K562 (cell line): ENCODE results near the gene LSP1. TPM values are rescaled to one million over a fixed set of nuclear protein-coding genes. Genes with fewer than 3 reads are reported as not detected.

Experiments used
- RERE ChIP-seq: sonication (generic); formaldehyde crosslinking; IDR thresholded peaks from 2 replicates; pipeline ENCODE4 v1.8.0; 2023; ENCODE audit warnings: missing genetic modification reagents, mild to moderate bottlenecking, borderline replicate concordance
- REST ChIP-seq, 2 experiments: fragments of 450-650 bp; formaldehyde crosslinking in 1 of 2; IDR thresholded peaks; 2 replicates each; pipeline versions ENCODE4 v1.4.0 to v1.6.1; 2014 to 2020; ENCODE audit warnings: mild to moderate bottlenecking in 2 of 2, borderline replicate concordance in 1 of 2, low read depth in 1 of 2
- STAG1 ChIP-seq: sonication (generic); formaldehyde crosslinking; IDR thresholded peaks from 2 replicates; pipeline ENCODE4 v1.5.0; 2020; ENCODE audit warnings: missing genetic modification reagents, borderline replicate concordance
- THRA ChIP-seq: fragments of 450-650 bp; IDR thresholded peaks from 2 replicates; pipeline ENCODE4 v1.6.1; 2017; ENCODE audit warnings: mild to moderate bottlenecking, moderate library complexity
- VEZF1 ChIP-seq: fragments of 200-800 bp; sonication (Bioruptor generic); IDR thresholded peaks from 2 replicates; pipeline ENCODE4 v1.6.1; 2017; ENCODE audit warnings: missing genetic modification characterization, missing compliant biosample characterization
- ZFP1 ChIP-seq: fragments of 450-650 bp; formaldehyde crosslinking; IDR thresholded peaks from 2 replicates; pipeline ENCODE4 v1.4.0; 2020; ENCODE audit warnings: mild to moderate bottlenecking, mixed read lengths
- polyA plus RNA-seq, 8 experiments: library from polyadenylated mRNA; depleted of rRNA in 4 of 8; stranded (reverse) in 5 of 8; unstranded in 3 of 8; fragments of >200 nt; fragmentation: Nextera tagmentation in 2 of 8; fragmentation: Illumina TruSeq in 1 of 8; extraction: Ambion mirVana in 2 of 8; extraction: Trizol in 1 of 8; gene quantifications; 2 replicates each; pipeline versions ENCODE4 v1.2.1 to v1.2.3, GENCODE V29; 2011 to 2014; ENCODE audit warnings: inconsistent platforms in 1 of 8, missing spikeins in 1 of 8
- total RNA-seq, 7 experiments: library from RNA; depleted of rRNA in 6 of 7; stranded (reverse); fragments of >200 nt in 6 of 7; fragmentation: Illumina TruSeq in 2 of 7; extraction: Trizol in 2 of 7; gene quantifications; 2 replicates each; pipeline versions ENCODE4 v1.2.1 to v1.2.3, GENCODE V29; 2011 to 2021; ENCODE audit warnings: low replicate concordance in 1 of 7

LSP1 gene
- total and polyA plus RNA-seq, 9 of the 15 experiments (the other 6 are each of a cell fraction or from before 2014, with no cell fraction given), result 0.08 to 2.9 (median 0.65) TPM; not detected in 2

- TF ChIP-seq STAG1 (CRISPR knock-in tag) (peak; percentile 76; the same call in 1 of the 2 replicates), THRA (no peak), REST (IDR thresholded peaks at IDR 0.05; ENCODE audit: borderline replicate concordance) (peak; percentile 88), REST (CRISPR knock-in tag; IDR thresholded peaks at IDR 0.05; ENCODE audit: low read depth) (no peak), ZFP1 (CRISPR knock-in tag) (no peak), RERE (CRISPR knock-in tag) (no peak), VEZF1 (CRISPR knock-in tag) (peak; percentile 42; the same call in 1 of the 2 replicates)
Observed at GRCh38 chr11:1882265-1883238, 29.7 kb downstream of the LSP1 start (continued).
